Measurements from ENCODE around the gene NKIRAS1. TPM values are rescaled to one million over a fixed set of nuclear protein-coding genes. Genes with fewer than 3 reads are reported as not detected.
"Not testable (repeated sequence)": the region's sequence is repeated elsewhere in the genome, so short reads cannot be mapped to it uniquely, and the experiment has no call there.

The NKIRAS1 gene
- polyA plus RNA-seq, 3 donors = 0.69 to 2.0 (median 1.9) TPM

- H3K27me3 ChIP-seq (ENCODE audit: control insufficient read depth in 2 of 2, insufficient read depth in 2 of 2, low read length in 2 of 2) = no peaks in the 10 kb centered on the region
- H3K9me3 Mint-ChIP-seq = peaks cover 0 to 2% (median 0%) of the 10 kb centered on the region in 7 donors
- TF ChIP-seq, protein P1, sequence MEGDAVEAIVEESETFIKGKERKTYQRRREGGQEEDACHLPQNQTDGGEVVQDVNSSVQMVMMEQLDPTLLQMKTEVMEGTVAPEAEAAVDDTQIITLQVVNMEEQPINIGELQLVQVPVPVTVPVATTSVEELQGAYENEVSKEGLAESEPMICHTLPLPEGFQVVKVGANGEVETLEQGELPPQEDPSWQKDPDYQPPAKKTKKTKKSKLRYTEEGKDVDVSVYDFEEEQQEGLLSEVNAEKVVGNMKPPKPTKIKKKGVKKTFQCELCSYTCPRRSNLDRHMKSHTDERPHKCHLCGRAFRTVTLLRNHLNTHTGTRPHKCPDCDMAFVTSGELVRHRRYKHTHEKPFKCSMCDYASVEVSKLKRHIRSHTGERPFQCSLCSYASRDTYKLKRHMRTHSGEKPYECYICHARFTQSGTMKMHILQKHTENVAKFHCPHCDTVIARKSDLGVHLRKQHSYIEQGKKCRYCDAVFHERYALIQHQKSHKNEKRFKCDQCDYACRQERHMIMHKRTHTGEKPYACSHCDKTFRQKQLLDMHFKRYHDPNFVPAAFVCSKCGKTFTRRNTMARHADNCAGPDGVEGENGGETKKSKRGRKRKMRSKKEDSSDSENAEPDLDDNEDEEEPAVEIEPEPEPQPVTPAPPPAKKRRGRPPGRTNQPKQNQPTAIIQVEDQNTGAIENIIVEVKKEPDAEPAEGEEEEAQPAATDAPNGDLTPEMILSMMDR (IDR thresholded peaks at IDR 0.05) = no peak
- H3K4me1 ChIP-seq (ENCODE audit: control insufficient read depth in 1 of 2, insufficient read depth in 2 of 2, low read length in 2 of 2) = peaks cover 26 to 32% of the 10 kb centered on the region in 2 donors
- peaks cover 18% of the 10 kb centered on the region for H4K20me1 ChIP-seq (ENCODE audit: insufficient read depth, low read length)
- H3K79me2 ChIP-seq (ENCODE audit: insufficient read depth, low read length) = peaks cover 21% of the 10 kb centered on the region
- H3K36me3 ChIP-seq (replicated peaks in 1 of 2; ENCODE audit: control insufficient read depth in 1 of 2, insufficient read depth in 2 of 2, low read length in 2 of 2) = peaks cover 8 to 14% of the 10 kb centered on the region in 2 donors
- peaks cover 8 to 11% (median 10%) of the 10 kb centered on the region in 3 donors for H3K27me3 Mint-ChIP-seq (ENCODE audit: low read depth in 3 of 3)
- peak overlapping the region in 1 of 7 donors; percentile 35 for H3K27ac Mint-ChIP-seq
- H3K36me3 Mint-ChIP-seq = peaks cover 20 to 23% of the 10 kb centered on the region in 2 donors
- no peak overlapping the region for H3K4me3 Mint-ChIP-seq
- intact Hi-C loops (cut with micrococcal nuclease) = loop anchor here in 1 of 2 donors (10.0 kb wide), 1 partner anchor 51 kb away; no protein-coding TSS in a partner anchor
- H3K4me1 Mint-ChIP-seq = peaks cover 32% of the 10 kb centered on the region
- H3K9me3 ChIP-seq (replicated peaks in 1 of 2; ENCODE audit: control insufficient read depth in 1 of 2, insufficient read depth in 1 of 2, low read length in 2 of 2) = no peaks in the 10 kb centered on the region
- H3K4me3 ChIP-seq (replicated peaks in 1 of 3; ENCODE audit: low read depth in 2 of 3, low read length in 3 of 3) = no peak overlapping the region
- no peak overlapping the region for H2AFZ ChIP-seq (ENCODE audit: insufficient read depth, low read depth, low read length, poor library complexity, severe bottlenecking)
- H3K9ac ChIP-seq (ENCODE audit: insufficient read depth, low read length, poor library complexity, severe bottlenecking) = no peak overlapping the region
- no peak for DNase-seq
- WGBS (ENCODE audit: insufficient coverage) = no CpG with 5 or more reads among the region's 3 CpGs
- H3K4me2 ChIP-seq (replicated peaks; ENCODE audit: extremely low read depth, low read length, poor library complexity, severe bottlenecking) = no peak overlapping the region
- H3K27ac ChIP-seq (ENCODE audit: low read depth in 1 of 2, low read length in 2 of 2) = no peak overlapping the region
Observed at GRCh38 chr3:23913873-23914743, 2.7 kb downstream of the NKIRAS1 start.

DNA sequence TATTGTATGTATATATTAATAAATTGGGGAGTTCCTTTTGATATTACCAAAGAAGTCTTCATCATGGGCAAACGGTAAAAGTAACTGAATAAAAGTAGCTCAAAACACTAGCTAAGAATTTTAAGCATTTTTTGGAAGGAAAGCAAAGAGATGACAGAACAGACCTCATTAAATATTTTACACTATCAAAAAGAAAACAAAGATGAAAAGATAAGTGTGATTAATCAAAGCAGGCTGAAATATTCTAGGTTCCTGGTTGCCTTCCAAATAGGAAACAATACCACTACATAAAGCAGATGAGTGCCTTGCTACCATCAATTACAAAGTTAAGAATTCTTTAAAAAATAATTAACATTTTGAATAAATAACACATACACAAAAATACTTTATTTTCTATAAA is 3.6 kb downstream of the NKIRAS1 start:
- peaks cover 23% of the 10 kb centered on the region for H3K4me1 Mint-ChIP-seq
- no peak overlapping the region for H3K27ac Mint-ChIP-seq
- H3K36me3 Mint-ChIP-seq = peaks cover 12 to 20% of the 10 kb centered on the region in 2 donors
- peaks cover 0 to 2% (median 0%) of the 10 kb centered on the region in 7 donors for H3K9me3 Mint-ChIP-seq
- H3K27me3 Mint-ChIP-seq (ENCODE audit: low read depth in 3 of 3) = peaks cover 8 to 11% (median 10%) of the 10 kb centered on the region in 3 donors
- H3K4me3 ChIP-seq (replicated peaks in 1 of 3; ENCODE audit: low read depth in 2 of 3, low read length in 3 of 3) = no peak overlapping the region
- peaks cover 0 to 5% of the 10 kb centered on the region in 2 donors for H3K36me3 ChIP-seq (replicated peaks in 1 of 2; ENCODE audit: control insufficient read depth in 1 of 2, insufficient read depth in 2 of 2, low read length in 2 of 2)
- peaks cover 13% of the 10 kb centered on the region for H3K79me2 ChIP-seq (ENCODE audit: insufficient read depth, low read length)
- peaks cover 8% of the 10 kb centered on the region for H4K20me1 ChIP-seq (ENCODE audit: insufficient read depth, low read length)
- no peak overlapping the region for H3K4me2 ChIP-seq (replicated peaks; ENCODE audit: extremely low read depth, low read length, poor library complexity, severe bottlenecking)
- DNase-seq = no peak
- no peak overlapping the region for H3K9ac ChIP-seq (ENCODE audit: insufficient read depth, low read length, poor library complexity, severe bottlenecking)
- H3K27me3 ChIP-seq (ENCODE audit: control insufficient read depth in 2 of 2, insufficient read depth in 2 of 2, low read length in 2 of 2) = no peaks in the 10 kb centered on the region
- no peak overlapping the region for H3K4me3 Mint-ChIP-seq
- peaks cover 21 to 23% of the 10 kb centered on the region in 2 donors for H3K4me1 ChIP-seq (ENCODE audit: control insufficient read depth in 1 of 2, insufficient read depth in 2 of 2, low read length in 2 of 2)
- H3K27ac ChIP-seq (ENCODE audit: low read depth in 1 of 2, low read length in 2 of 2) = no peak overlapping the region
- no peaks in the 10 kb centered on the region for H3K9me3 ChIP-seq (replicated peaks in 1 of 2; ENCODE audit: control insufficient read depth in 1 of 2, insufficient read depth in 1 of 2, low read length in 2 of 2)
- intact Hi-C loops (cut with micrococcal nuclease) = loop anchor here in 1 of 2 donors (10.0 kb wide), 1 partner anchor 52 kb away; no protein-coding TSS in a partner anchor
- no CpG with 5 or more reads among the region's 1 CpG for WGBS (ENCODE audit: insufficient coverage)
- H2AFZ ChIP-seq (ENCODE audit: insufficient read depth, low read depth, low read length, poor library complexity, severe bottlenecking) = no peak overlapping the region
- TF ChIP-seq, protein P1 (IDR thresholded peaks at IDR 0.05) = no peak

GRCh38 chr3:23912335-23912734 is 4.5 kb downstream of the NKIRAS1 start:
- H3K4me2 ChIP-seq (replicated peaks; ENCODE audit: extremely low read depth, low read length, poor library complexity, severe bottlenecking); DNase-seq; H2AFZ ChIP-seq (ENCODE audit: insufficient read depth, low read depth, low read length, poor library complexity, severe bottlenecking); H3K27me3 ChIP-seq (ENCODE audit: control insufficient read depth in 2 of 2, insufficient read depth in 2 of 2, low read length in 2 of 2); H3K27ac ChIP-seq (ENCODE audit: low read depth in 1 of 2, low read length in 2 of 2); H3K27ac Mint-ChIP-seq; H3K9me3 Mint-ChIP-seq; H3K9me3 ChIP-seq (replicated peaks in 1 of 2; ENCODE audit: control insufficient read depth in 1 of 2, insufficient read depth in 1 of 2, low read length in 2 of 2); H3K9ac ChIP-seq (ENCODE audit: insufficient read depth, low read length, poor library complexity, severe bottlenecking); H4K20me1 ChIP-seq (ENCODE audit: insufficient read depth, low read length); H3K36me3 ChIP-seq (replicated peaks in 1 of 2; ENCODE audit: control insufficient read depth in 1 of 2, insufficient read depth in 2 of 2, low read length in 2 of 2); H3K79me2 ChIP-seq (ENCODE audit: insufficient read depth, low read length); H3K4me3 Mint-ChIP-seq; H3K4me3 ChIP-seq (replicated peaks in 1 of 3; ENCODE audit: low read depth in 2 of 3, low read length in 3 of 3): not testable (repeated sequence)
- peaks cover 6 to 13% of the 10 kb centered on the region in 2 donors for H3K36me3 Mint-ChIP-seq
- H3K4me1 ChIP-seq (ENCODE audit: control insufficient read depth in 1 of 2, insufficient read depth in 2 of 2, low read length in 2 of 2) = peaks cover 15 to 17% of the 10 kb centered on the region in 2 donors
- peaks cover 16% of the 10 kb centered on the region for H3K4me1 Mint-ChIP-seq
- no CpG with 5 or more reads among the region's 3 CpGs for WGBS (ENCODE audit: insufficient coverage)
- peaks cover 8 to 11% (median 10%) of the 10 kb centered on the region in 3 donors for H3K27me3 Mint-ChIP-seq (ENCODE audit: low read depth in 3 of 3)
- intact Hi-C loops (cut with micrococcal nuclease) = loop anchor here in 1 of 2 donors (10.0 kb wide), 1 partner anchor 52 kb away; no protein-coding TSS in a partner anchor

All from CD14-positive monocyte (primary cell).